ENCODE measurements around the gene DCBLD1. TPM values are rescaled to one million over a fixed set of nuclear protein-coding genes. Genes with fewer than 3 reads are reported as not detected.
A peak's percentile ranks its signal among the peaks of the same experiment; 100 is the strongest.

The DCBLD1 gene
- total and polyA plus RNA-seq, 2 of the 13 experiments (the other 11 are each of a cell fraction or from before 2014, with no cell fraction given), result 23.2 to 41.5 TPM

DNA sequence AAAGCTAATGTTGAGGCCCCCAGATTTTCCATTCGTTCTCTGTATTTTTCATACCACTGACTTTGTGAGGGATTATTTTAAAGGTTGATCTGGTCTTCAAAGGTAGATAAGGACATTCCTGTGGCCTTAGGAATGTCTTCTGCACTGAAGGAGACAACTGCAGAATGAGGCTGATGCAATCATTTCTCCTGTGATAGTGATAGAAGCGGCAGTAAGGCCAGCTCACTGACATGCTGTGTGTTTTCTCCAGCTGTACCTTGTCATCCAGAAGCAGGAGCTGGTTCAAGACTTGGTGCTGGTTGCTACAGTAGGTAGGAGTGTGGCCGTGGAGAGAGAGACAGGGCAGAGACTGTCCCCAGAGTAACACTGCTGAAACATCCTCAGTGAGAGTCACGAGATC, 53.8 kb downstream of the DCBLD1 start:
- Histone ChIP-seq H3K9me3 (ENCODE audit: low read length) (no peaks in the 10 kb centered on the region), H2AFZ (ENCODE audit: low read length) (no peak overlapping the region), H3K36me3 (replicated peaks in 1 of 2; ENCODE audit: control insufficient read depth in 1 of 2, insufficient read depth in 2 of 2, low read length in 2 of 2) (peaks cover 26 to 68% of the 10 kb centered on the region in 2 experiments), H3K9ac (ENCODE audit: insufficient read depth, low read depth, low read length) (no peak overlapping the region), H4K20me1 (ENCODE audit: insufficient read depth, low read length) (no peaks in the 10 kb centered on the region), H3K4me3 (replicated peaks in 1 of 3; ENCODE audit: insufficient read depth in 1 of 3, low read depth in 2 of 3, low read length in 3 of 3) (no peak overlapping the region), H3K27ac (ENCODE audit: extremely low read length, insufficient read depth, low read length) (no peak overlapping the region), H3K4me2 (ENCODE audit: low read depth, low read length) (no peak overlapping the region), H3K4me1 (ENCODE audit: insufficient read depth, low read length) (no peaks in the 10 kb centered on the region), H3K79me2 (ENCODE audit: insufficient read depth, low read length) (no peaks in the 10 kb centered on the region), H3K27me3 (ENCODE audit: control insufficient read depth in 1 of 2, insufficient read depth in 2 of 2, low read length in 2 of 2) (no peaks in the 10 kb centered on the region)
- CTCF ChIA-PET (ENCODE audit: low intra/inter-chr PET ratio, low total read pairs), result no interaction called here
- no TSS peak for BruUV-seq (replicated peaks)
- intact Hi-C loops (cut with micrococcal nuclease; ENCODE audit: unreplicated experiment), result no loop called here
- WGBS (ENCODE audit: low lambda C conversion rate), result 96% methylated on average over 4 of the region's 4 CpGs
- DNase-seq (ENCODE audit: low spot score), result no peak
- in situ Hi-C loops (cut with HindIII; ENCODE audit: extremely low pct_ligation_motif_present, low pct_unique_long_range_greater_than_20kb), result no loop called here
- no peak for ATAC-seq
- POLR2A ChIA-PET, result no interaction called here
- TF ChIP-seq BORCS8-MEF2B (CRISPR knock-in tag; IDR thresholded peaks at IDR 0.05) (no peak), ZNF230 (CRISPR knock-in tag; IDR thresholded peaks at IDR 0.05) (no peak), MYNN (CRISPR knock-in tag; IDR thresholded peaks at IDR 0.05; ENCODE audit: low read depth) (no peak), ZNF274 (CRISPR knock-in tag; IDR thresholded peaks at IDR 0.05) (no peak), ADNP (CRISPR knock-in tag; IDR thresholded peaks at IDR 0.05) (no peak), FIP1L1 (IDR thresholded peaks at IDR 0.05; ENCODE audit: borderline replicate concordance, insufficient read depth, low read depth, low read length) (no peak), TSC22D2 (CRISPR knock-in tag; IDR thresholded peaks at IDR 0.05; ENCODE audit: borderline replicate concordance) (no peak)
- TF ChIP-seq, protein P1, sequence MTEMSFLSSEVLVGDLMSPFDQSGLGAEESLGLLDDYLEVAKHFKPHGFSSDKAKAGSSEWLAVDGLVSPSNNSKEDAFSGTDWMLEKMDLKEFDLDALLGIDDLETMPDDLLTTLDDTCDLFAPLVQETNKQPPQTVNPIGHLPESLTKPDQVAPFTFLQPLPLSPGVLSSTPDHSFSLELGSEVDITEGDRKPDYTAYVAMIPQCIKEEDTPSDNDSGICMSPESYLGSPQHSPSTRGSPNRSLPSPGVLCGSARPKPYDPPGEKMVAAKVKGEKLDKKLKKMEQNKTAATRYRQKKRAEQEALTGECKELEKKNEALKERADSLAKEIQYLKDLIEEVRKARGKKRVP (CRISPR knock-in tag; IDR thresholded peaks at IDR 0.05), result 0 out of 4 replicates have a peak, but pooled peaks of 1 of the 2 experiments have one; percentile 46
- no peak for FAIRE-seq

DNA sequence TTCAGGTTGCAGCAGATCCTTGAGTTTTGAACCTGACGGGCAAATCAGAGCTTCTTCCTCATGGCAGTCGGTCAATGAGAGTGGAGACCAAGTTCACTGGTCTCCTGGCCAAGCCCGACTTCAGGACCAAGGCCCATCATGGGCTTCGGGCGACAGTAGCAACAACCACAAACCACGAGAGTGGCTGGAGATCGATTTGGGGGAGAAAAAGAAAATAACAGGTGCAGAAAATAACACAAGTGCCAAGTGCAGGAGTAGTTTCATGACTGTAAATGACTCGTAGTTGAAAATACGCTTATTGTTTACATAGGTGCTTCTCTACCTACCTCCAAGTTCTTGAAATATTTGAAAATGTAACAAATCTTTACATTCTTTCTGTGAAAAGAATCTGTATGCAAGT, 56.1 kb downstream of the DCBLD1 start:
- Histone ChIP-seq H3K4me1 (ENCODE audit: insufficient read depth, low read length) (no peaks in the 10 kb centered on the region), H2AFZ (ENCODE audit: low read length) (no peak overlapping the region), H3K36me3 (replicated peaks in 1 of 2; ENCODE audit: control insufficient read depth in 1 of 2, insufficient read depth in 2 of 2, low read length in 2 of 2) (peaks cover 20 to 61% of the 10 kb centered on the region in 2 experiments), H3K27me3 (ENCODE audit: control insufficient read depth in 1 of 2, insufficient read depth in 2 of 2, low read length in 2 of 2) (no peaks in the 10 kb centered on the region), H3K9me3 (ENCODE audit: low read length) (no peaks in the 10 kb centered on the region), H3K79me2 (ENCODE audit: insufficient read depth, low read length) (no peaks in the 10 kb centered on the region), H3K27ac (ENCODE audit: extremely low read length, insufficient read depth, low read length) (no peak overlapping the region), H3K9ac (ENCODE audit: insufficient read depth, low read depth, low read length) (no peak overlapping the region), H4K20me1 (ENCODE audit: insufficient read depth, low read length) (no peaks in the 10 kb centered on the region), H3K4me3 (replicated peaks in 1 of 3; ENCODE audit: insufficient read depth in 1 of 3, low read depth in 2 of 3, low read length in 3 of 3) (no peak overlapping the region), H3K4me2 (ENCODE audit: low read depth, low read length) (no peak overlapping the region)
- intact Hi-C loops (cut with micrococcal nuclease; ENCODE audit: unreplicated experiment) (no loop called here), in situ Hi-C loops (cut with HindIII; ENCODE audit: extremely low pct_ligation_motif_present, low pct_unique_long_range_greater_than_20kb) (no loop called here)
- DNase-seq (ENCODE audit: low spot score) (no peak), FAIRE-seq (no peak), ATAC-seq (no peak)
- ChIA-PET POLR2A (no interaction called here), CTCF (ENCODE audit: low intra/inter-chr PET ratio, low total read pairs) (no interaction called here)
- no peak for TF ChIP-seq ZNF841 (CRISPR knock-in tag; IDR thresholded peaks at IDR 0.05; ENCODE audit: borderline replicate concordance)
- no TSS peak for BruUV-seq (replicated peaks)
- 94% methylated on average over 9 of the region's 9 CpGs for WGBS (ENCODE audit: low lambda C conversion rate)
